Naive thymus-derived CD8-positive, alpha-beta T cell (primary cell): ENCODE measurements around the gene GLRA3. TPM values are rescaled to one million over a fixed set of nuclear protein-coding genes. Genes with fewer than 3 reads are reported as not detected.
A peak's percentile ranks its signal among the peaks of the same experiment; 100 is the strongest.

Source experiments
- ATAC-seq, 2 donors: fragments of 150-1000 bp; cut with Tn5 transposase in 1 of 2; sonication (Bioruptor Pico), chemical (Tn5 transposase) in 1 of 2; 1 replicate in 1 of 2; 2 replicates in 1 of 2; pipeline ENCODE4 v1.10.0; 2021; ENCODE audit warnings: mild to moderate bottlenecking in 2 of 2, moderate library complexity in 2 of 2
- POLR2A ChIA-PET: fragments of 350-600 bp; sonication (Branson Sonifier 250); formaldehyde crosslinking; loops from one replicate; lab custom pipeline; 2021; ENCODE audit warnings: antibody characterized with exemption; lab: Charles Lee
- DNase-seq, 10 donors: peaks; one replicate each; pipeline versions ENCODE4 v3.0.0 to v3.0.0-alpha.2; 2020 to 2022
- H3K27ac Mint-ChIP-seq, 10 donors: one replicate each; pipeline ENCODE4 v1.8.0; 2020 to 2022; ENCODE audit warnings: mild to moderate bottlenecking in 10 of 10, mixed read lengths in 10 of 10, moderate library complexity in 4 of 10, inconsistent platforms in 1 of 10
- H3K27me3 Mint-ChIP-seq, 5 donors: one replicate each; pipeline ENCODE4 v1.8.0; 2021 to 2022; ENCODE audit warnings: mixed read lengths in 5 of 5
- H3K36me3 Mint-ChIP-seq, 3 donors: one replicate each; pipeline ENCODE4 v1.8.0; 2020 to 2022; ENCODE audit warnings: mixed read lengths in 3 of 3, mild to moderate bottlenecking in 2 of 3, inconsistent platforms in 1 of 3
- H3K4me1 Mint-ChIP-seq, 4 donors: one replicate each; pipeline ENCODE4 v1.8.0; 2021 to 2022; ENCODE audit warnings: mixed read lengths in 4 of 4
- H3K4me3 Mint-ChIP-seq, 10 donors: one replicate each; pipeline ENCODE4 v1.8.0; 2020 to 2022; ENCODE audit warnings: mild to moderate bottlenecking in 10 of 10, mixed read lengths in 10 of 10, moderate library complexity in 6 of 10, inconsistent platforms in 1 of 10
- H3K9me3 Mint-ChIP-seq, 9 donors: one replicate each; pipeline ENCODE4 v1.8.0; 2020 to 2022; ENCODE audit warnings: mixed read lengths in 9 of 9, mild to moderate bottlenecking in 3 of 9, inconsistent platforms in 1 of 9, moderate library complexity in 1 of 9
- polyA plus RNA-seq, 3 donors: library from polyadenylated mRNA; unstranded; fragments of 300-500 nt; fragmentation: Illumina TruSeq; gene quantifications; one replicate each; pipeline ENCODE4 v1.2.3, GENCODE V29; 2021
- total RNA-seq, 8 experiments: library from RNA in 2 of 8; stranded (reverse) in 2 of 8; gene quantifications; one replicate each; pipeline ENCODE4 v1.2.3 and lab custom pipeline; 2021 to 2026

GLRA3 gene
- total and polyA plus RNA-seq, 5 experiments from 2014 or later: not detected

DNA sequence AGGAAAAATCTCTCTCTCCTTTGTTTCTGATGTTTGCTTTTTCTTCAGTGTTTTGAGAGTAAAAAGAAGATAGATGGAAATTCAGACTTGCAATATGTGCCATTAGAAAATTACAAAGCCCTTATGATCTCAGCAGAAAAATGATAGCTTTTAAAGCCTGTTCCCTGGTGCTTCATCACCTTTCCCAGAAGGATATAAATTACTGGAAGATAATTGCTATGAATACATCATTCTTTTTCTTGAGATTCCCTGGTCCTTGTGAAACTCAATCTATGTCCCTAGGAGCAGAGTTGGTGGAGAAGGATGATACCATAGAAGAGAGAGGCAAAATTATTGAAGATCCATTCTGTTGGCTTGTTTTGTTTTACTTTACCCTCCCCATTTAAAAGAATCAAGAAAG, 86.5 kb downstream of the GLRA3 start:
- DNase-seq: no peak
- Mint-ChIP-seq H3K27ac (no peak overlapping the region), H3K4me1 (no peaks in the 10 kb centered on the region), H3K27me3 (peaks cover 0 to 6% (median 0%) of the 10 kb centered on the region in 5 donors), H3K4me3 (no peak overlapping the region), H3K36me3 (peaks cover 0 to 6% (median 0%) of the 10 kb centered on the region in 3 donors), H3K9me3 (peaks cover 3 to 21% (median 8%) of the 10 kb centered on the region in 9 donors)
- POLR2A ChIA-PET: no interaction called here
- ATAC-seq: no peak

- Mint-ChIP-seq H3K4me1 (no peaks in the 10 kb centered on the region), H3K36me3 (no peaks in the 10 kb centered on the region), H3K4me3 (no peak overlapping the region), H3K9me3 (peaks cover 0 to 5% (median 2%) of the 10 kb centered on the region in 9 donors), H3K27me3 (peaks cover 0 to 11% (median 2%) of the 10 kb centered on the region in 5 donors), H3K27ac (no peak overlapping the region)
- no peak for ATAC-seq
- no peak for DNase-seq
- POLR2A ChIA-PET: no interaction called here
These were observed 89.5 kb downstream of the GLRA3 start for GRCh38 chr4:174739576-174739975.

DNA sequence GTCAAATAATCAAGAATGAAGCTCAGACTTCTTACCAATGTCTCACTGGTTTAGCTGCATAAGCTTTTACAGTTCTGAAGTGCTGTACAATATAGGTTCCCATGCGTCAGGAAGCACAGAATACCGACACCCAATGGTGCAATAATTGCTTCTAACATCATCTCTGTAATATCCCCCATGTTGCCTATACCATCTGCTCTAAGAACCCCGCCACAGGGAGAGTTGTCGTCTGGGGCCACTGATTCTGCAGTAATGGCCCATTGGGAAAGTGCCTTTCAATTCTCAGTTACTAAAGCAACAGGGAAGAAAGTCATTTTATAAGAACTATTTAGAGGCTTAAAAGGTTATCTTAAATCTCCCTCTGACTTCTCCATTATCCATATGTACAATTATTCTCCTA, 94.9 kb downstream of the GLRA3 start:
- H3K27me3 Mint-ChIP-seq: peaks cover 0 to 11% (median 0%) of the 10 kb centered on the region in 5 donors
- H3K4me1 Mint-ChIP-seq: no peaks in the 10 kb centered on the region
- H3K4me3 Mint-ChIP-seq: no peak overlapping the region
- ATAC-seq (no peak), DNase-seq (no peak)
- no peaks in the 10 kb centered on the region for H3K9me3 Mint-ChIP-seq
- no peaks in the 10 kb centered on the region for H3K36me3 Mint-ChIP-seq
- no peak overlapping the region for H3K27ac Mint-ChIP-seq
- POLR2A ChIA-PET: no interaction called here

- POLR2A ChIA-PET: no interaction called here
- Mint-ChIP-seq H3K27ac (no peak overlapping the region), H3K4me1 (no peaks in the 10 kb centered on the region), H3K4me3 (no peak overlapping the region), H3K27me3 (peaks cover 2 to 17% (median 5%) of the 10 kb centered on the region in 5 donors), H3K36me3 (no peaks in the 10 kb centered on the region), H3K9me3 (no peaks in the 10 kb centered on the region)
- ATAC-seq: no peak
- no peak for DNase-seq
These were observed 111.2 kb downstream of the GLRA3 start for GRCh38 chr4:174717828-174718227.

DNA sequence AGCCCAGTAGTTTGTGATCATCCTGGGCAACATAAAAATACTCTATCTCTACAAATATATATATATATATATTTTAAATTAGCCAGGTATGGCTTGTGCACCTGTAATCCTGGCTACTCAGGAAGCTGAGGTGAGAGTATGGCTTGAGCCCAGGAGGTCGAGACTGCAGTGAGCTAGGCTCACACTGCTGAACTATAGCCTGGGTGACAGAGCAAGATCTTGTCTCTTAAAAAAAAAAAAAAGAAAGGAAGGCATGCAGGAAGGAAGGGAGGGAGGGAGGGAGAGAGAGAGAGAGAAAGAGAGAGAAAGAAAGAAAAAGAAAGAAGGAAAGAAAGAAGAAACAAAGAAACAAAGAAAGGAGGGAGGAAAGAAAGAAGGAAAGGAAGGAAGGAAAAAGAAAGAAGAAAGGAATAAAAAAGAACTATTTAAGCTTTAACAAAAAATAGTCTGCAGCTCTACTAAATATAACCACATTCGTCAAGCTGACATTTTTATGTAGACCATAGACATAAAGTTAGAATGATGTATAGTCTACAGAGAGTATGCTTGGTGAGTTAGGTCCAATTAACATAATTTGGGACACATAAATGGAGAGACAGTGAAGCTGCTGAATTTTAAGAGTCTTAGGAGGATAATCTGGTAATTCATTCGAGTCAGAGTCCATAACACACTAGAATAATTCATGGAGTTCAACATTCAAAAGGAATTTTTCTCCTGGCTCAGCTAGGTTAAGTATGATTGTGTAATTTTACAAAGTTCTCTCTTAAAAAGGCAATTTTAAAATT, 111.9 kb downstream of the GLRA3 start:
- no peaks in the 10 kb centered on the region for H3K36me3 Mint-ChIP-seq
- no peak for DNase-seq
- H3K9me3 Mint-ChIP-seq: no peaks in the 10 kb centered on the region
- no peak for ATAC-seq
- H3K27ac Mint-ChIP-seq: no peak overlapping the region
- POLR2A ChIA-PET: no interaction called here
- H3K4me1 Mint-ChIP-seq: no peaks in the 10 kb centered on the region
- peaks cover 2 to 17% (median 5%) of the 10 kb centered on the region in 5 donors for H3K27me3 Mint-ChIP-seq
- H3K4me3 Mint-ChIP-seq: no peak overlapping the region

- DNase-seq (peak in 4 of 10 donors; percentile 2 to 17 (median 6)), ATAC-seq (peak in 1 of 2 donors; percentile 35)
- POLR2A ChIA-PET: no interaction called here
- no peak overlapping the region for H3K27ac Mint-ChIP-seq
- no peaks in the 10 kb centered on the region for H3K4me1 Mint-ChIP-seq
- H3K9me3 Mint-ChIP-seq: no peaks in the 10 kb centered on the region
- H3K27me3 Mint-ChIP-seq: peaks cover 2 to 17% (median 5%) of the 10 kb centered on the region in 5 donors
- H3K4me3 Mint-ChIP-seq: no peak overlapping the region
- H3K36me3 Mint-ChIP-seq: no peaks in the 10 kb centered on the region
These were observed 114.4 kb downstream of the GLRA3 start for GRCh38 chr4:174714393-174715211.

- no peak for DNase-seq
- no peak for ATAC-seq
- H3K4me3 Mint-ChIP-seq: no peak overlapping the region
- H3K36me3 Mint-ChIP-seq: no peaks in the 10 kb centered on the region
- POLR2A ChIA-PET: no interaction called here
- no peak overlapping the region for H3K27ac Mint-ChIP-seq
- H3K9me3 Mint-ChIP-seq: no peaks in the 10 kb centered on the region
- peaks cover 2 to 17% (median 5%) of the 10 kb centered on the region in 5 donors for H3K27me3 Mint-ChIP-seq
- no peaks in the 10 kb centered on the region for H3K4me1 Mint-ChIP-seq
These were observed 115.2 kb downstream of the GLRA3 start for GRCh38 chr4:174713821-174714220.

- ATAC-seq (no peak), DNase-seq (no peak)
- H3K4me1 Mint-ChIP-seq: no peaks in the 10 kb centered on the region
- no peak overlapping the region for H3K4me3 Mint-ChIP-seq
- H3K27me3 Mint-ChIP-seq: peaks cover 2 to 17% (median 5%) of the 10 kb centered on the region in 5 donors
- no peak overlapping the region for H3K27ac Mint-ChIP-seq
- no peaks in the 10 kb centered on the region for H3K36me3 Mint-ChIP-seq
- POLR2A ChIA-PET: no interaction called here
- H3K9me3 Mint-ChIP-seq: no peaks in the 10 kb centered on the region
These were observed 115.9 kb downstream of the GLRA3 start for GRCh38 chr4:174713181-174713580.

DNA sequence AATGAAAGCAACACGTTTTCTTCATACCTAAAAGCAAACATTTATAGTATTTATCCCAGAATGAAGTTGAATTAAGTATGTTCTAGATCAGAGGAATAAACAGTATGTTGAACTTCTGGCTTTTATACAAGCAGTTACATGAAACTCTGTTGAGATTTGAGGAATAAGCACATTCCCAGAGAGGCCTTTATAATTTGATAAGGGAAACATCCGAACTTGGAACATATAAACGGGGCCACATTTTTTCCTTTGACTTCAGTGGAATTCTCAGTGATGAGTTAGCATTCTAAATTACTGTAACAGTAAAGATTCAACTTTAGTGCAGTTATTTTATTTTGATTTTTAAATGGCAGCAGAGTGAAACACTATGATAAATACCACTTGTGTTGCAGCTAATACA, 119.5 kb downstream of the GLRA3 start:
- POLR2A ChIA-PET: no interaction called here

DNA sequence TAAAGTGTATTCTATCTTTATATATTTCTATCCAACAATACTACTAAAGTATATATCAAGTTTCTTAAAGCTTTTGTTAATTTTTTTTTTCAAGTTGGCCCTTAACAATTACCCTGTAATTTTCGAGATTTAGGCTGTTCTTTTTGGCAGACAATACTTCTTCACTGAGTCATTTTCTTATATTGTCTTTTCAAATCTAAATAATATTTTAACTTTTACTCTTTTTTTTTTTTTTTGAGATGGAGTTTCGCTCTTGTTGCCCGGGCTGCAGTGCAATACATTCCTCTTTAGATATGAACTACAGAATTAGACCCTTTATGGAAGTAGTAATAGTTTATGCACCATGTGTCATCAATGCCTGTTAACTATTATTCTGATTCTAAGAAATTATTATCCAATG, 120.7 kb downstream of the GLRA3 start:
- DNase-seq (no peak), ATAC-seq (no peak)
- Mint-ChIP-seq H3K4me3 (no peak overlapping the region), H3K9me3 (peaks cover 0 to 2% (median 0%) of the 10 kb centered on the region in 9 donors), H3K4me1 (no peaks in the 10 kb centered on the region), H3K27ac (no peak overlapping the region), H3K27me3 (peaks cover 0 to 13% (median 0%) of the 10 kb centered on the region in 5 donors), H3K36me3 (no peaks in the 10 kb centered on the region)
- POLR2A ChIA-PET: no interaction called here

More for the DNA sequence above, 119.5 kb downstream of the GLRA3 start:
- ATAC-seq: no peak
- Mint-ChIP-seq H3K4me1 (no peaks in the 10 kb centered on the region), H3K4me3 (no peak overlapping the region), H3K36me3 (no peaks in the 10 kb centered on the region), H3K27ac (no peak overlapping the region), H3K27me3 (peaks cover 2 to 17% (median 4%) of the 10 kb centered on the region in 5 donors), H3K9me3 (no peaks in the 10 kb centered on the region)
- DNase-seq: no peak

DNA sequence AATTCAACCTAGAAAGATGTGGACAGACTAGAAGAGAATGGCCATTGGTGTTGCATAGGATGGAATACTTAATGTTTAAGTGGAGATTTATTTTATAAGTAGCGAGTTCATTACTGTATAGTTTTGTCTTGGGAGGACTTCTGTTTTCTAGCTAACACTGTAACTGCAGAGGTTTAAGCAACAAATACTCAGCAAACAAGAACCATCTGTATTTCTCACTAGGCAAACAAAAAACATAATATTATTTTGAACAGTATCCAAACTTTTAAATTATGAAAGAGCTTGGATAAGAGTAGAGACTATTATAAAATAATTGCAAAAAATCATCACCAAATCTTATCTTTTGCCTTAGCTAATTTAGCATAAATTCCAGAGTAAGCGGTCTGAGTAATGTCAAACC, 121.1 kb downstream of the GLRA3 start:
- Mint-ChIP-seq H3K9me3 (peaks cover 0 to 2% (median 0%) of the 10 kb centered on the region in 9 donors), H3K4me1 (no peaks in the 10 kb centered on the region), H3K27ac (no peak overlapping the region), H3K4me3 (no peak overlapping the region), H3K27me3 (peaks cover 0 to 10% (median 0%) of the 10 kb centered on the region in 5 donors), H3K36me3 (no peaks in the 10 kb centered on the region)
- DNase-seq (no peak), ATAC-seq (no peak)
- POLR2A ChIA-PET: no interaction called here

GRCh38 chr4:174707051-174707676, 121.9 kb downstream of the GLRA3 start:
- Mint-ChIP-seq H3K27me3 (peaks cover 0 to 9% (median 0%) of the 10 kb centered on the region in 5 donors), H3K4me1 (no peaks in the 10 kb centered on the region), H3K9me3 (peaks cover 0 to 2% (median 0%) of the 10 kb centered on the region in 9 donors), H3K36me3 (no peaks in the 10 kb centered on the region), H3K4me3 (no peak overlapping the region), H3K27ac (no peak overlapping the region)
- POLR2A ChIA-PET: no interaction called here
- no peak for ATAC-seq
- no peak for DNase-seq
